ENCODE results near the gene RAPGEF1. TPM values are rescaled to one million over a fixed set of nuclear protein-coding genes. Genes with fewer than 3 reads are reported as not detected.

Gene RAPGEF1
- total and polyA plus RNA-seq, 2 of the 13 experiments (the other 11 are each of a cell fraction or from before 2014, with no cell fraction given) = 21.2 to 38.9 TPM

GRCh38 chr9:131735238-131736128 is 4.4 kb downstream of the RAPGEF1 start (continued):
- TF ChIP-seq FOXP1 (IDR thresholded peaks at IDR 0.05) = no peak
- peak; percentile 77; the same call in 1 of the 2 replicates for TF ChIP-seq FOXP1 (CRISPR knock-in tag; IDR thresholded peaks at IDR 0.05)
- TF ChIP-seq, protein P1, sequence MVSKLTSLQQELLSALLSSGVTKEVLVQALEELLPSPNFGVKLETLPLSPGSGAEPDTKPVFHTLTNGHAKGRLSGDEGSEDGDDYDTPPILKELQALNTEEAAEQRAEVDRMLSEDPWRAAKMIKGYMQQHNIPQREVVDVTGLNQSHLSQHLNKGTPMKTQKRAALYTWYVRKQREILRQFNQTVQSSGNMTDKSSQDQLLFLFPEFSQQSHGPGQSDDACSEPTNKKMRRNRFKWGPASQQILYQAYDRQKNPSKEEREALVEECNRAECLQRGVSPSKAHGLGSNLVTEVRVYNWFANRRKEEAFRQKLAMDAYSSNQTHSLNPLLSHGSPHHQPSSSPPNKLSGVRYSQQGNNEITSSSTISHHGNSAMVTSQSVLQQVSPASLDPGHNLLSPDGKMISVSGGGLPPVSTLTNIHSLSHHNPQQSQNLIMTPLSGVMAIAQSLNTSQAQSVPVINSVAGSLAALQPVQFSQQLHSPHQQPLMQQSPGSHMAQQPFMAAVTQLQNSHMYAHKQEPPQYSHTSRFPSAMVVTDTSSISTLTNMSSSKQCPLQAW (CRISPR knock-in tag; IDR thresholded peaks at IDR 0.05) = peak; percentile 93
- peak; percentile 57; the same call in 1 of the 2 replicates for TF ChIP-seq UBTF (CRISPR knock-in tag; IDR thresholded peaks at IDR 0.05)
- TF ChIP-seq BCL6 (CRISPR knock-in tag; IDR thresholded peaks at IDR 0.05) = peak; percentile 56; the same call in 1 of the 2 replicates
- TF ChIP-seq SP1 (IDR thresholded peaks at IDR 0.05) = no peak
- TF ChIP-seq SP1 (CRISPR knock-in tag; IDR thresholded peaks at IDR 0.05) = peak; percentile 13; the same call in 1 of the 2 replicates
- peak; percentile 80 for TF ChIP-seq CEBPG (CRISPR knock-in tag; IDR thresholded peaks at IDR 0.05)
- TF ChIP-seq NCOA1 (CRISPR knock-in tag; IDR thresholded peaks at IDR 0.05) = no peak
- 0 out of 2 replicates have a peak, but pooled peaks have one; percentile 54 for TF ChIP-seq ZNF468 (CRISPR knock-in tag; IDR thresholded peaks at IDR 0.05)
- TF ChIP-seq, protein P2, sequence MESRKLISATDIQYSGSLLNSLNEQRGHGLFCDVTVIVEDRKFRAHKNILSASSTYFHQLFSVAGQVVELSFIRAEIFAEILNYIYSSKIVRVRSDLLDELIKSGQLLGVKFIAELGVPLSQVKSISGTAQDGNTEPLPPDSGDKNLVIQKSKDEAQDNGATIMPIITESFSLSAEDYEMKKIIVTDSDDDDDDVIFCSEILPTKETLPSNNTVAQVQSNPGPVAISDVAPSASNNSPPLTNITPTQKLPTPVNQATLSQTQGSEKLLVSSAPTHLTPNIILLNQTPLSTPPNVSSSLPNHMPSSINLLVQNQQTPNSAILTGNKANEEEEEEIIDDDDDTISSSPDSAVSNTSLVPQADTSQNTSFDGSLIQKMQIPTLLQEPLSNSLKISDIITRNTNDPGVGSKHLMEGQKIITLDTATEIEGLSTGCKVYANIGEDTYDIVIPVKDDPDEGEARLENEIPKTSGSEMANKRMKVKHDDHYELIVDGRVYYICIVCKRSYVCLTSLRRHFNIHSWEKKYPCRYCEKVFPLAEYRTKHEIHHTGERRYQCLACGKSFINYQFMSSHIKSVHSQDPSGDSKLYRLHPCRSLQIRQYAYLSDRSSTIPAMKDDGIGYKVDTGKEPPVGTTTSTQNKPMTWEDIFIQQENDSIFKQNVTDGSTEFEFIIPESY (CRISPR knock-in tag; IDR thresholded peaks at IDR 0.05) = peak; percentile 80
- TF ChIP-seq ZBTB21 (CRISPR knock-in tag; IDR thresholded peaks at IDR 0.05) = 0 out of 2 replicates have a peak, but pooled peaks have one; percentile 51
- TF ChIP-seq, protein P3, sequence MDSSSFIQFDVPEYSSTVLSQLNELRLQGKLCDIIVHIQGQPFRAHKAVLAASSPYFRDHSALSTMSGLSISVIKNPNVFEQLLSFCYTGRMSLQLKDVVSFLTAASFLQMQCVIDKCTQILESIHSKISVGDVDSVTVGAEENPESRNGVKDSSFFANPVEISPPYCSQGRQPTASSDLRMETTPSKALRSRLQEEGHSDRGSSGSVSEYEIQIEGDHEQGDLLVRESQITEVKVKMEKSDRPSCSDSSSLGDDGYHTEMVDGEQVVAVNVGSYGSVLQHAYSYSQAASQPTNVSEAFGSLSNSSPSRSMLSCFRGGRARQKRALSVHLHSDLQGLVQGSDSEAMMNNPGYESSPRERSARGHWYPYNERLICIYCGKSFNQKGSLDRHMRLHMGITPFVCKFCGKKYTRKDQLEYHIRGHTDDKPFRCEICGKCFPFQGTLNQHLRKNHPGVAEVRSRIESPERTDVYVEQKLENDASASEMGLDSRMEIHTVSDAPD (CRISPR knock-in tag; IDR thresholded peaks at IDR 0.05) = 0 out of 2 replicates have a peak, but pooled peaks have one; percentile 31
- TF ChIP-seq KDM1A (CRISPR knock-in tag; IDR thresholded peaks at IDR 0.05) = peak; percentile 100
- TF ChIP-seq ARID2 (CRISPR knock-in tag; IDR thresholded peaks at IDR 0.05; ENCODE audit: borderline replicate concordance) = 0 out of 2 replicates have a peak, but pooled peaks have one; percentile 66
- peak; percentile 47; the same call in 1 of the 2 replicates for TF ChIP-seq THRA (CRISPR knock-in tag; IDR thresholded peaks at IDR 0.05; ENCODE audit: borderline replicate concordance)
- no peak; the same call in 1 of the 2 replicates for TF ChIP-seq MBD4 (IDR thresholded peaks at IDR 0.05; ENCODE audit: borderline replicate concordance, low read length)
- TF ChIP-seq, protein P4, sequence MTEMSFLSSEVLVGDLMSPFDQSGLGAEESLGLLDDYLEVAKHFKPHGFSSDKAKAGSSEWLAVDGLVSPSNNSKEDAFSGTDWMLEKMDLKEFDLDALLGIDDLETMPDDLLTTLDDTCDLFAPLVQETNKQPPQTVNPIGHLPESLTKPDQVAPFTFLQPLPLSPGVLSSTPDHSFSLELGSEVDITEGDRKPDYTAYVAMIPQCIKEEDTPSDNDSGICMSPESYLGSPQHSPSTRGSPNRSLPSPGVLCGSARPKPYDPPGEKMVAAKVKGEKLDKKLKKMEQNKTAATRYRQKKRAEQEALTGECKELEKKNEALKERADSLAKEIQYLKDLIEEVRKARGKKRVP (CRISPR knock-in tag; IDR thresholded peaks at IDR 0.05) = peak in 1 of 2 experiments; percentile 70; a peak in 2 of 4 replicates
